ENCODE measurements around the gene ARID5A.

Gene ARID5A

GRCh38 chr2:96558485-96558884, 21.9 kb downstream of the ARID5A start:
- no peak for DNase-seq

GRCh38 chr2:96564026-96564425, 27.5 kb downstream of the ARID5A start:
- no peak for DNase-seq

GRCh38 chr2:96564563-96564962, 28.0 kb downstream of the ARID5A start:
- DNase-seq = no peak

GRCh38 chr2:96565111-96565510, 28.6 kb downstream of the ARID5A start:
- no peak for DNase-seq

- no peak for DNase-seq
These were observed 31.5 kb downstream of the ARID5A start for GRCh38 chr2:96568094-96568493.

DNA sequence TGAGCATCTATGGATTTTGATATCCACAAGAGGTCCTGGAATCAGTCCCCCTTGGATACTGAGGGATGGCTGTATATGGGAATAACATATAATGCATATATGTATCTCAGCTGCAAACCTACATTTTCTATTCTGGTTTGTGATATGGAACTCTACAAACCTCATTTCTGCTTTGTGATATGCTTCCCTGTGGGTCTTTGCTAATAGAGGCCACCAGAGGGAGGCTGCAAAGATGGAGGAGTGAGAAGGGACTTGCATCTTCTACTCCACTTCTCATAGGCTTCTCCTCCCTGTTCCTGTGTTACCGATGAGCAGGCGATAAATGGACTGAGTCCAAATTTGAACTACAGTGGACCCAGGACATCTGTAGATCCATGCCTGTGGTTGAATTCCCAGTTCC, 37.8 kb downstream of the ARID5A start:
- no peak for DNase-seq

GRCh38 chr2:96575785-96576456, 39.4 kb downstream of the ARID5A start:
- no peak for DNase-seq

GRCh38 chr2:96577501-96577900, 40.9 kb downstream of the ARID5A start:
- DNase-seq = no peak

DNA sequence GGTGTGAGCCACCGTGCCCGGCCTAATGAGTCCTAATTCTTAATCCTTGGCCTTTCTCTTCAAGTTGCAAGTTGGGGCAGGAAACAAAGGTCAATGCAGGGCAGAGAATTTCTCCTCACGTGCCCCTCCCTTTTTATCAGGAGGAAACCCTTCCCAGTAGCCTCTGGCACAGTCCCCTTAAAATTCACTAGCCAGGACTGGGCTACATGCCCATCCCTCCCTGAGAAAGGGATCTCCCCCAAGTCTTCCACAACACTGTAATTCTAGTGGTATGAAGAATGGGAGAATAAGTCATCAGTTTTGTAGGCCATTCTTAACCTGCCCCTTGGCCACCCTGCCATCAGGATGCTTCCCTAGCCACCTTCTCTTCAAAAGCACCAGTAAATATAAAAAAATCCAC, 42.2 kb downstream of the ARID5A start:
- DNase-seq = no peak

DNA sequence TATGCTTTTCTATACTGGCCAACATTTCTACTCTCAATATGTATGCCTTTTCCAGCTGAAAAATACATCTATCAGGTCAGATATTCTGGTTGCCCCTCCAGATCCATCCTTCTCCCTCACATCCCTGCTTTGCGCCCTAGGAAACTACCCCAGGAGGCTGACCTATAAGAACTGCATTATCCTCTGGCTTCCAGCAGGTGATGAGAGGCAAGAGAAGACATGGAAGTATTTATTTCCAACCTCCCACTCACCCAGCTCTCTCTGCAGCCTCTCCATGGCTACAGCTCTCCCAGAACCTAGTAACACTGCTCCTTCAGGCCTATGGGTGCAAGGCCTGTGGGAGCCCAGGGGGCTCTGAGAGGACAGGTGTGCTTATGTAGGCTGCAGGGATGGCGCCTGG, 42.9 kb downstream of the ARID5A start:
- no peak for DNase-seq

DNA sequence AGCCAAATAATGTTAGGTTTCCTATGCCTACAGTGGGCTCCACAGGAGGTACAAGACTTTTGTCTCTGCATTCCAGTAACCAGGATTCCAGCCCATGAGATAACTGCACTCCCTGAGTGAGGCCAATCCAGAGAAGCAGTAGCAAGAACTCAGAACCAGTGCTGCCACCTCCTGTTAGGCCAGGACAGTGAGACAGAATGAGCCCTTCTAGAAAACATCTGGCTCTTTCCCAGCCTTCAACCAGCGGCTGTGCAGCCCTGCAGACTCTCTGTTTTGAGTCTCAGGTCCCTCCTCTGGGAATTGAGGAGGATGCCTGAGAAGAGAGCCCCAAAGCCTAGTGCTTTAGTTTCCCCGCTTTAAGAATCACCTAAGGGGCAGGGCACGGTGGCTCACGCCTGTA, 44.2 kb downstream of the ARID5A start:
- DNase-seq = no peak

- peak; percentile 12 for DNase-seq
These were observed 47.5 kb downstream of the ARID5A start for GRCh38 chr2:96584017-96584416.

DNA sequence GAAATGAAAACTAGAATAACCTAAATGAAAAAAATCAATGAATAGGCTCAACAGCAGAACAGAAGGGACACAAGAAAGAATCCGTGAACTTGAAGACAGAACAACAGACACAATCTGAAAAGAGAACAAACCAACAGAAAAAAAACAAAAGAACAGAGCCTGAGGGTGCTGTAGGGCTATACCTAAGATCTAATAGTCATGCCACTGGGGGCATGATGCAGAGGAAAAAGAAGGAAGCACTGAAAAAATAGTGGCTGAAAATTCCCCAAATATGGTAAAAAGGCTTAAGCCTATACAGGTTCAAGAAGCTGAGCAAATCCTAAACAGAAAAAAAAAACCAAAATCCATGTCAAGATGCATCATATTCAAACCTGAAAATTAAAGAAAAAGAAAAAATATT, 51.3 kb downstream of the ARID5A start:
- DNase-seq = no peak

DNA sequence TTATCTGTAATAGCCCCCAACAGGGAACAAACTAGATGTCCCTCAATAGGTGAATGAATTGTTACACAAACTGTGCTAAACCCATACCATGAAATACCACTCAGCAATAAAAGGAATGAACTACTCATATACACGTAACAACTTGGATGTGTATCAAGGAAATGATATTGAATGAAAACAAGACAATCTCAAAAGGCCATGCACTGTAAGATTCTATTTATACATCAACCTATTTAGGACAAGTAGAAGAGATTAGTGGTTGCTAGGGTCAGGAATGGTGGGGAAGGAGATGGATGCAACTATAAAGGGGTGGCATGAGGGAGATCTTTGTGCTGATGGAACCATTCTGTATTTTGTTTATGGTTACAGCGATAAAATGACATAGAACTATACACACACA, 54.5 kb downstream of the ARID5A start:
- DNase-seq = no peak

DNA sequence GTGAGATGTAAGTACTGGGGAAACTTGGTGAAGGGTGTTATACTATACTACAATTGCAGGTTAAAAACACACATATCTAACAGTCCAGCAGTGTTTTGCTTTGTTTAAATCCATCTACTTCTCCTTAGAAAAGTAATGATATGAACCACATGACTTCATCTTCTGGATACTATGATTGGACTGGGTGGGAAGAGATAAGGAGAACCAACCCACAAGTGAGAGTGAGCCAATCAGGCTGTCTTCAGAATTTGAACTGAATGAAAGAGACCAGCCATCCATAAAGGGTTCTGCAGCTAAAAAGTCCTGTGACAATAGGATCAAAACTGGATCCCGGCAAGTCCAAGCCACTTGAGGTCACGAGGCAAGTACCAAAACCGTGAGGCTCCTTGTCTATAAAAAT, 54.9 kb downstream of the ARID5A start:
- no peak for DNase-seq

GRCh38 chr2:96594282-96594681, 57.7 kb downstream of the ARID5A start:
- no peak for DNase-seq

- DNase-seq = no peak
These were observed 58.2 kb downstream of the ARID5A start for GRCh38 chr2:96594691-96595152.

DNA sequence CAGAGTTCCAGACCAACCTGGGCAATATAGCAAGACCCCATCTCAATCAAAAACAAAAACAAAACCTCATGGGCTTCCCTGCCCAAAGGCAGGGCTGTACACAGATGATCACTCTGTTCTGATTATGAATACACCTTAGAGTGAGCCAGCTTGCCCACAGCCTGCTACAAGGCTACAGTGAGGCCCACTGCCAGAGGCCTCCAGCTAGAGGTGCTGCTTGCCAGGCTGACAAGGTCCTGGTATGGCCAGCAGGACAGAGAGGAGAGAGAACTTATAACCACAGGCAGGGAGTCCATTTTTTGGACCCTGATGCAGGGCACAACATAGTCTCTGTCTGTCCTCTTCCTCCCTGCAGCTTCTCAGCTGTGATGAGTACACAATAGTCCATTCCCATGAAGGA, 60.0 kb downstream of the ARID5A start:
- no peak for DNase-seq

- no peak for DNase-seq
These were observed 63.4 kb downstream of the ARID5A start for GRCh38 chr2:96599941-96600340.

- DNase-seq = no peak
These were observed 65.1 kb downstream of the ARID5A start for GRCh38 chr2:96601382-96602292.

Measured in kidney glomerular epithelial cell (primary cell).